CD4-positive, alpha-beta memory T cell (primary cell): ENCODE results near the gene NELL2. TPM values are rescaled to one million over a fixed set of nuclear protein-coding genes. Genes with fewer than 3 reads are reported as not detected.
A peak's percentile ranks its signal among the peaks of the same experiment; 100 is the strongest.

Experiments
- CTCF ChIA-PET: fragments of 350-600 bp; sonication (Branson Sonifier 250); formaldehyde crosslinking; loops from one replicate; lab custom pipeline; 2021; ENCODE audit warnings: inconsistent platforms; ENCODE audit not compliant: partially characterized antibody; lab: Charles Lee
- POLR2A ChIA-PET: fragments of 350-600 bp; sonication (Branson Sonifier 250); formaldehyde crosslinking; loops from one replicate; lab custom pipeline; 2021; ENCODE audit not compliant: partially characterized antibody; lab: Charles Lee
- DNase-seq, 5 donors: peaks; one replicate each; pipeline versions ENCODE4 v3.0.0 to v3.0.0-alpha.2; 2020 to 2022; ENCODE audit warnings: mixed read lengths in 1 of 5
- H3K27ac ChIP-seq: one replicate; pipeline ENCODE4 v1.7.0; 2013; ENCODE audit warnings: low read depth, low read length
- H3K27me3 ChIP-seq: 2 replicates; pipeline ENCODE4 v1.7.0; 2013; ENCODE audit warnings: mild to moderate bottlenecking, low read length, moderate library complexity; ENCODE audit not compliant: insufficient read depth
- H3K36me3 ChIP-seq: 2 replicates; pipeline ENCODE4 v1.7.0; 2013; ENCODE audit warnings: mild to moderate bottlenecking, low read length, moderate library complexity; ENCODE audit not compliant: insufficient read depth
- H3K4me1 ChIP-seq: 2 replicates; pipeline ENCODE4 v1.7.0; 2013; ENCODE audit warnings: mild to moderate bottlenecking, low read length, moderate library complexity; ENCODE audit not compliant: insufficient read depth
- H3K4me3 ChIP-seq, 2 donors: one replicate each; pipeline ENCODE4 v1.7.0; 2013; ENCODE audit warnings: low read length in 2 of 2, mild to moderate bottlenecking in 1 of 2
- H3K9me3 ChIP-seq, 2 donors: one replicate each; pipeline ENCODE4 v1.7.0; 2013; ENCODE audit warnings: low read length in 2 of 2, control low read depth in 1 of 2; ENCODE audit not compliant: control insufficient read depth in 1 of 2
- H3K27ac Mint-ChIP-seq, 7 donors: one replicate each; pipeline ENCODE4 v1.8.0; 2020 to 2021; ENCODE audit warnings: mixed read lengths in 7 of 7, mild to moderate bottlenecking in 6 of 7, inconsistent platforms in 3 of 7, moderate library complexity in 3 of 7
- H3K27me3 Mint-ChIP-seq, 2 donors: one replicate each; pipeline ENCODE4 v1.8.0; 2020 to 2021; ENCODE audit warnings: mixed read lengths in 2 of 2
- H3K36me3 Mint-ChIP-seq, 2 donors: one replicate each; pipeline ENCODE4 v1.8.0; 2020 to 2021; ENCODE audit warnings: mixed read lengths in 2 of 2, inconsistent platforms in 1 of 2, mild to moderate bottlenecking in 1 of 2
- H3K4me1 Mint-ChIP-seq, 4 donors: one replicate each; pipeline ENCODE4 v1.8.0; 2020 to 2021; ENCODE audit warnings: mixed read lengths in 4 of 4, mild to moderate bottlenecking in 1 of 4
- H3K4me3 Mint-ChIP-seq, 8 donors: one replicate each; pipeline ENCODE4 v1.8.0; 2020 to 2021; ENCODE audit warnings: mixed read lengths in 8 of 8, mild to moderate bottlenecking in 7 of 8, moderate library complexity in 6 of 8, inconsistent platforms in 3 of 8
- H3K9me3 Mint-ChIP-seq, 8 donors: one replicate each; pipeline ENCODE4 v1.8.0; 2020 to 2021; ENCODE audit warnings: mixed read lengths in 8 of 8, mild to moderate bottlenecking in 5 of 8, inconsistent platforms in 3 of 8, moderate library complexity in 1 of 8
- intact Hi-C: fragments of 100-400 bp; cut with micrococcal nuclease; formaldehyde crosslinking; loops from one replicate; pipeline ENCODE4 v1.15.1; 2023
- polyA plus RNA-seq, 2 donors: library from polyadenylated mRNA; unstranded; fragments of 300-500 nt; fragmentation: Illumina TruSeq; gene quantifications; one replicate each; pipeline ENCODE4 v1.2.3, GENCODE V29; 2021
- total RNA-seq, 2 experiments: library from RNA; stranded (reverse); gene quantifications; one replicate each; pipeline ENCODE4 v1.2.3, GENCODE V29; 2021

The NELL2 gene
- total and polyA plus RNA-seq, 4 experiments from 2014 or later, result 92.8 to 257 (median 179) TPM

- no peak for DNase-seq
- Histone ChIP-seq H3K4me3 (no peak overlapping the region), H3K4me1 (no peaks in the 10 kb centered on the region), H3K27me3 (no peaks in the 10 kb centered on the region), H3K9me3 (no peaks in the 10 kb centered on the region), H3K36me3 (no peaks in the 10 kb centered on the region), H3K27ac (no peak overlapping the region)
- ChIA-PET CTCF (no interaction called here), POLR2A (no interaction called here)
- H3K36me3 Mint-ChIP-seq, result peaks cover 0 to 8% of the 10 kb centered on the region in 2 donors
- H3K9me3 Mint-ChIP-seq, result peaks cover 0 to 2% (median 0%) of the 10 kb centered on the region in 8 donors
- H3K27me3 Mint-ChIP-seq, result no peaks in the 10 kb centered on the region
- intact Hi-C loops, result no loop called here
- no peak overlapping the region for H3K27ac Mint-ChIP-seq
- no peak overlapping the region for H3K4me3 Mint-ChIP-seq
- H3K4me1 Mint-ChIP-seq, result peaks cover 0 to 8% (median 3%) of the 10 kb centered on the region in 4 donors
Observed at GRCh38 chr12:44649693-44650092, 226.4 kb downstream of the NELL2 start.

DNA sequence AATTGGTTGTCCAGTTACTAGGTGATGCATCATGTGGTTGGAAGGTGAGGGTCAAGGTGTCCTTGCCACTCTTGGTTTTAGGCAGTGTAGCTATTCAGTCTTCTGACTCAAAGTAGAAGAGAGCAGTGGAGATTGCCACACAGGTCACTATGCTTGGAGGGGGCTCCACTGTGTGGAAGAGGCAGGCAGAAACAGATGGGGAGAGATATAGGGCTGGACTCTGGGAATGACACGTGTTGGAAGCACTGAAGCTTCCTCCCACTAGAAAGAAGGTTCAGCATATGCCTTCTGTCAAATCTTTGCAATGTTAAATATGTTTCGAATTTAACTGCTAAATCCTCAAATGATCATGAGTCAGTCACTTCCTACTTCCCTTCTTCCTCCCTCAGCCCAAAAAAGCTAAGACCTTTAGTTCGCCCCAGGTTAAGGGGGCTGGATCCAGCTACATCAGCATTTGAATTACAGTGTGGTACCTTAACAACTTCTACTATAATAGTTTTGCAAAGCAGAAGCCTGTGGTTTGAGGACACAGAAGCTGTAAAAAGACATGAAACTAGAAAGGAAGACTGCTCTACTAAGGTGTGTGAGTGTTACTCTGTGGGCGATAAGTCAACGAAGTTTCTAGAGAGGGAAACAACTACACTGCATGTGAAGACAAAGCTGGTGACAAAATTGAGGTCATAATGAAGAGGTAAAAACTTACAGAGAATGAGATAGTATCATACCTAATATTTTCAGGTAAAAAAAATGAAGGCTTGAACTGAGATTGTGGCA, 228.0 kb downstream of the NELL2 start:
- Histone ChIP-seq H3K36me3 (no peaks in the 10 kb centered on the region), H3K27ac (no peak overlapping the region), H3K27me3 (no peaks in the 10 kb centered on the region), H3K4me1 (no peaks in the 10 kb centered on the region), H3K4me3 (no peak overlapping the region), H3K9me3 (no peaks in the 10 kb centered on the region)
- no peak for DNase-seq
- ChIA-PET POLR2A (no interaction called here), CTCF (no interaction called here)
- Mint-ChIP-seq H3K4me3 (no peak overlapping the region), H3K36me3 (peaks cover 3 to 14% of the 10 kb centered on the region in 2 donors), H3K27me3 (no peaks in the 10 kb centered on the region), H3K9me3 (peaks cover 0 to 2% (median 0%) of the 10 kb centered on the region in 8 donors), H3K4me1 (peaks cover 0 to 8% (median 2%) of the 10 kb centered on the region in 4 donors), H3K27ac (peak overlapping the region in 2 of 7 donors; percentile 3 to 32)
- intact Hi-C loops, result no loop called here

- Mint-ChIP-seq H3K36me3 (peaks cover 26 to 33% of the 10 kb centered on the region in 2 donors), H3K4me1 (no peaks in the 10 kb centered on the region), H3K27ac (no peak overlapping the region), H3K9me3 (peaks cover 0 to 5% (median 0%) of the 10 kb centered on the region in 8 donors), H3K4me3 (no peak overlapping the region), H3K27me3 (peaks cover 0 to 2% of the 10 kb centered on the region in 2 donors)
- no peak overlapping the region for H3K4me3 ChIP-seq
- ChIA-PET POLR2A (no interaction called here), CTCF (no interaction called here)
- no peaks in the 10 kb centered on the region for H3K4me1 ChIP-seq
- intact Hi-C loops, result no loop called here
- DNase-seq, result no peak
- no peaks in the 10 kb centered on the region for H3K27me3 ChIP-seq
- H3K36me3 ChIP-seq, result no peaks in the 10 kb centered on the region
- no peaks in the 10 kb centered on the region for H3K9me3 ChIP-seq
- H3K27ac ChIP-seq, result no peak overlapping the region
Observed at GRCh38 chr12:44640427-44641190, 235.5 kb downstream of the NELL2 start.

DNA sequence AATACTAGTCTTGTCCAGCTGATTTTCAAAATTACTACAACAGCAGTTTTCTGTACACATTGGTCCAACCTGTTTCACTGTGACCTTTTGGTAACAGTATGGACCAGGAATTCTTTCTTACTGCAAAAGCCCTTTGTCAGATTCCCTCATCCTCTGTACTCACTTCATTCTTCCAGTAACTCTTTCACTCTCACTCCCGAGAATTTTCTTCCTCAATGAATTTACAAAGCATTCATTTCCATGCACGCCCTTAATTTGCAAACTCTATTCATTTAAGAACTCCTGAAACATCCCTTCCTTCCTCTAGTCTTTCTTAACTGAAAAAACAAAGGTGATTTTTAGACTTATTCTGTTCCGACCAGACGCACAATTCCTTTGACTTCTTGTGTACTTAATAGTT, 238.2 kb downstream of the NELL2 start:
- Mint-ChIP-seq H3K4me3 (no peak overlapping the region), H3K4me1 (no peaks in the 10 kb centered on the region), H3K36me3 (peaks cover 23 to 27% of the 10 kb centered on the region in 2 donors), H3K9me3 (peaks cover 0 to 5% (median 0%) of the 10 kb centered on the region in 8 donors), H3K27ac (no peak overlapping the region), H3K27me3 (peaks cover 0 to 2% of the 10 kb centered on the region in 2 donors)
- no peak overlapping the region for H3K27ac ChIP-seq
- CTCF ChIA-PET, result no interaction called here
- POLR2A ChIA-PET, result no interaction called here
- DNase-seq, result no peak
- no peaks in the 10 kb centered on the region for H3K9me3 ChIP-seq
- no peaks in the 10 kb centered on the region for H3K36me3 ChIP-seq
- intact Hi-C loops, result no loop called here
- no peaks in the 10 kb centered on the region for H3K4me1 ChIP-seq
- H3K4me3 ChIP-seq, result no peak overlapping the region
- no peaks in the 10 kb centered on the region for H3K27me3 ChIP-seq

- H3K9me3 Mint-ChIP-seq, result no peaks in the 10 kb centered on the region
- no peak for DNase-seq
- no peaks in the 10 kb centered on the region for H3K9me3 ChIP-seq
- no peak overlapping the region for H3K27ac ChIP-seq
- intact Hi-C loops, result no loop called here
- no peak overlapping the region for H3K27ac Mint-ChIP-seq
- H3K4me3 ChIP-seq, result no peak overlapping the region
- H3K4me1 ChIP-seq, result no peaks in the 10 kb centered on the region
- H3K4me3 Mint-ChIP-seq, result no peak overlapping the region
- H3K27me3 Mint-ChIP-seq, result peaks cover 0 to 1% of the 10 kb centered on the region in 2 donors
- no peaks in the 10 kb centered on the region for H3K4me1 Mint-ChIP-seq
- ChIA-PET CTCF (no interaction called here), POLR2A (no interaction called here)
- H3K27me3 ChIP-seq, result no peaks in the 10 kb centered on the region
- H3K36me3 Mint-ChIP-seq, result peaks cover 0 to 12% of the 10 kb centered on the region in 2 donors
- no peaks in the 10 kb centered on the region for H3K36me3 ChIP-seq
Observed at GRCh38 chr12:44628180-44628579, 247.9 kb downstream of the NELL2 start.

- Mint-ChIP-seq H3K9me3 (no peaks in the 10 kb centered on the region), H3K27me3 (peaks cover 0 to 1% of the 10 kb centered on the region in 2 donors), H3K27ac (no peak overlapping the region), H3K4me3 (no peak overlapping the region), H3K4me1 (no peaks in the 10 kb centered on the region), H3K36me3 (peaks cover 0 to 12% of the 10 kb centered on the region in 2 donors)
- no peaks in the 10 kb centered on the region for H3K9me3 ChIP-seq
- no peak for DNase-seq
- H3K36me3 ChIP-seq, result no peaks in the 10 kb centered on the region
- no peak overlapping the region for H3K27ac ChIP-seq
- H3K4me3 ChIP-seq, result no peak overlapping the region
- ChIA-PET CTCF (no interaction called here), POLR2A (no interaction called here)
- intact Hi-C loops, result no loop called here
- H3K27me3 ChIP-seq, result no peaks in the 10 kb centered on the region
- H3K4me1 ChIP-seq, result no peaks in the 10 kb centered on the region
Observed at GRCh38 chr12:44627387-44628166, 248.5 kb downstream of the NELL2 start.

GRCh38 chr12:44626883-44627282, 249.2 kb downstream of the NELL2 start:
- Histone ChIP-seq H3K9me3 (no peaks in the 10 kb centered on the region), H3K4me3 (no peak overlapping the region), H3K36me3 (no peaks in the 10 kb centered on the region), H3K27ac (no peak overlapping the region), H3K27me3 (no peaks in the 10 kb centered on the region), H3K4me1 (no peaks in the 10 kb centered on the region)
- Mint-ChIP-seq H3K36me3 (peaks cover 3 to 12% of the 10 kb centered on the region in 2 donors), H3K27me3 (peaks cover 0 to 1% of the 10 kb centered on the region in 2 donors), H3K9me3 (no peaks in the 10 kb centered on the region), H3K27ac (no peak overlapping the region), H3K4me3 (no peak overlapping the region), H3K4me1 (no peaks in the 10 kb centered on the region)
- ChIA-PET CTCF (no interaction called here), POLR2A (no interaction called here)
- DNase-seq, result no peak
- intact Hi-C loops, result no loop called here
